ENCODE results near the gene PRRX2. TPM values are rescaled to one million over a fixed set of nuclear protein-coding genes. Genes with fewer than 3 reads are reported as not detected.

Gene PRRX2
- total RNA-seq, 1 experiment from 2014 or later: 12.7 TPM

DNA sequence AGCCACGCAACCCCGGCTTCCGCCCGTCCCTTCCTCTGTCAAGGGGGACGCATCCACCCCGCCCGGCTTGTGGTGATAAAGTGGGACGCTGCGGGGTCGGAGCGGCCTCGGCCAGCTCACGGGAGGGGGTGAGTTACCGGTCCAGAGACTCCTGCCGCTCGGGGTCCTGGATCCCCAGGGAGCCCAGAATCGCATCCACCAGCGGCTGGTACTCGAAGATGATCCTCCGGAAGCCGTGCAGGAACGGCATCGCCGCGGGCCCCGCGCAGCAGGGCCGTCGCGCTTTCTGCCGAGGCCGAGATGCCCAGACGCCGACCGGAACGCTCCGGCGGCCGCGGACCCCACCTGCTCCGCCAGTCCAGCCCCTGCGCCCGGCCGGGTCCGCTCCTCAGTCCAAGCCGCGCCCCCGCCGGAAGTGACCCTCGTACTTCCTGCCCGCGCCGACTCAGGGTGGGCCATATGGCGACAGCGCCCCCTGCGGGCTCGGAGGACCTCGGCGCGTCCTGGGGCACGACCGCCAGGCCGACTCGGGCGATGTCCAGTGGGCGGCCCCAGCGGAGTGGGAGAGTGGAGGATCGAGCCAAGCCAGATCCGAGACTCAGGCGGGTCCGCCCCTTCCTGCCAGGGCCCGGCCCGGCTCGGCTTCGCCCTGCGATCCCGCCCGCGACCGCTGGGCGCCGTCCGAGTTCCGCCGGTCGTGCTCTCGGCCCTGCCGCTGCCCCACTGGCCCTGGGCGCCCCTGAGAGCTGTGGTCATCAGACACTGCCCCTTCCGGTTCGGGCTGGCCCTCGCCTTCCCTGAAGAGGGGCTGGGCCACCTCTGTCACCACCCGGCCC lies 23.5 kb upstream of the PRRX2 start, which contains the start of gene ASB6:
Gene ASB6, minus strand, starts transcription at position 402 of the 836 bp plus-strand sequence. Its CDS starts 152 bp downstream, at position 250.
- Histone ChIP-seq H3K9me3 (ENCODE audit: low read depth, low read length, poor library complexity, severe bottlenecking) (no peaks in the 10 kb centered on the region), H3K4me1 (ENCODE audit: insufficient read depth, low read length, poor library complexity, severe bottlenecking) (peaks cover 14% of the 10 kb centered on the region), H3K36me3 (ENCODE audit: insufficient read depth, low read length, poor library complexity, severe bottlenecking) (peaks cover 24% of the 10 kb centered on the region), H3K27me3 (replicated peaks; ENCODE audit: insufficient read depth, low read depth, low read length, poor library complexity) (no peaks in the 10 kb centered on the region), H3K27ac (ENCODE audit: low read depth, low read length, poor library complexity, severe bottlenecking) (peak within 1 kb of the TSS; percentile 85), H3K4me3 (ENCODE audit: low read depth, low read length, poor library complexity, severe bottlenecking) (peak within 1 kb of the TSS; percentile 91)
- DNase-seq (ENCODE audit: low spot score): peak; percentile 92
- ChIA-PET POLR2A (ENCODE audit: low non-redundant PET) (interaction anchor here (0.7 kb wide), 1 partner anchor 148 kb away, joined by 4 read pairs; no protein-coding TSS in a partner anchor), CTCF (no interaction called here)
- intact Hi-C loops (cut with micrococcal nuclease; ENCODE audit: unreplicated experiment): loop anchor here (5.0 kb wide), 2 partner anchors 85 to 140 kb away; no protein-coding TSS in a partner anchor
- TF ChIP-seq EZH2 (IDR thresholded peaks at IDR 0.05; ENCODE audit: borderline replicate concordance, low read depth, low read length, poor library complexity, severe bottlenecking): no peak
- TF ChIP-seq, protein P1, sequence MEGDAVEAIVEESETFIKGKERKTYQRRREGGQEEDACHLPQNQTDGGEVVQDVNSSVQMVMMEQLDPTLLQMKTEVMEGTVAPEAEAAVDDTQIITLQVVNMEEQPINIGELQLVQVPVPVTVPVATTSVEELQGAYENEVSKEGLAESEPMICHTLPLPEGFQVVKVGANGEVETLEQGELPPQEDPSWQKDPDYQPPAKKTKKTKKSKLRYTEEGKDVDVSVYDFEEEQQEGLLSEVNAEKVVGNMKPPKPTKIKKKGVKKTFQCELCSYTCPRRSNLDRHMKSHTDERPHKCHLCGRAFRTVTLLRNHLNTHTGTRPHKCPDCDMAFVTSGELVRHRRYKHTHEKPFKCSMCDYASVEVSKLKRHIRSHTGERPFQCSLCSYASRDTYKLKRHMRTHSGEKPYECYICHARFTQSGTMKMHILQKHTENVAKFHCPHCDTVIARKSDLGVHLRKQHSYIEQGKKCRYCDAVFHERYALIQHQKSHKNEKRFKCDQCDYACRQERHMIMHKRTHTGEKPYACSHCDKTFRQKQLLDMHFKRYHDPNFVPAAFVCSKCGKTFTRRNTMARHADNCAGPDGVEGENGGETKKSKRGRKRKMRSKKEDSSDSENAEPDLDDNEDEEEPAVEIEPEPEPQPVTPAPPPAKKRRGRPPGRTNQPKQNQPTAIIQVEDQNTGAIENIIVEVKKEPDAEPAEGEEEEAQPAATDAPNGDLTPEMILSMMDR (conservative IDR thresholded peaks at IDR 0.05; ENCODE audit: low read depth, low read length): peak; percentile 99
- BruUV-seq (replicated peaks): no TSS peak

DNA sequence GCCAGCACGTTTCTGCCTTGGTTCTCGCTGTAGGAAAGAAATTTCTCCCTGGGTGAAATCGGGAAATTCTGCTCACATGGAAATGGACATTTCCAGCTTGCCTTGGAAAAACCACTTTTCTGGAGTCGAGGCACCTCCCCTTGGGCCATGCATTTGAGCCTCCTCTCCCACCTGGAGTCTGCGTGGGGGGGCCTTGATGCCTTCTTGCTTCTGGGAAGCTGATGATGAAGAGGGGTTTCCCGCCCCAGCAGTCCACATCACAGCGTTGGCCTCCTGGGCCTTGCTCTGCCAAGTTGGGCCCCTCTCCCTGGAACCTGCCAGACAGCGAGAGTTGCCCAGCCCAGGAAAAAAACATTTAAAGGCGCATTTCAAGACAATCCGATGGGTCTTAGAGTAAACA lies 21.7 kb upstream of the PRRX2 start:
- BruUV-seq (replicated peaks): no TSS peak
- no peaks in the 10 kb centered on the region for H3K9me3 ChIP-seq (ENCODE audit: low read depth, low read length, poor library complexity, severe bottlenecking)
- ChIA-PET POLR2A (ENCODE audit: low non-redundant PET) (no interaction called here), CTCF (interaction anchor here (0.6 kb wide), 1 partner anchor 526 kb away, joined by 3 read pairs; no protein-coding TSS in a partner anchor)
- no peak for DNase-seq (ENCODE audit: low spot score)
- peaks cover 14% of the 10 kb centered on the region for H3K4me1 ChIP-seq (ENCODE audit: insufficient read depth, low read length, poor library complexity, severe bottlenecking)
- H3K27me3 ChIP-seq (replicated peaks; ENCODE audit: insufficient read depth, low read depth, low read length, poor library complexity): no peaks in the 10 kb centered on the region
- intact Hi-C loops (cut with micrococcal nuclease; ENCODE audit: unreplicated experiment): loop anchor here (5.0 kb wide), 2 partner anchors 84 to 139 kb away; no protein-coding TSS in a partner anchor
- TF ChIP-seq, protein P1 (conservative IDR thresholded peaks at IDR 0.05; ENCODE audit: low read depth, low read length): no peak
- TF ChIP-seq EZH2 (IDR thresholded peaks at IDR 0.05; ENCODE audit: borderline replicate concordance, low read depth, low read length, poor library complexity, severe bottlenecking): no peak
- no peak overlapping the region for H3K4me3 ChIP-seq (ENCODE audit: low read depth, low read length, poor library complexity, severe bottlenecking)
- peaks cover 7% of the 10 kb centered on the region for H3K36me3 ChIP-seq (ENCODE audit: insufficient read depth, low read length, poor library complexity, severe bottlenecking)
- H3K27ac ChIP-seq (ENCODE audit: low read depth, low read length, poor library complexity, severe bottlenecking): no peak overlapping the region

- TF ChIP-seq, protein P1 (conservative IDR thresholded peaks at IDR 0.05; ENCODE audit: low read depth, low read length): no peak
- no peak for TF ChIP-seq EZH2 (IDR thresholded peaks at IDR 0.05; ENCODE audit: borderline replicate concordance, low read depth, low read length, poor library complexity, severe bottlenecking)
- H3K27ac ChIP-seq (ENCODE audit: low read depth, low read length, poor library complexity, severe bottlenecking): no peak overlapping the region
- CTCF ChIA-PET: no interaction called here
- BruUV-seq (replicated peaks): no TSS peak
- no peaks in the 10 kb centered on the region for H3K27me3 ChIP-seq (replicated peaks; ENCODE audit: insufficient read depth, low read depth, low read length, poor library complexity)
- POLR2A ChIA-PET (ENCODE audit: low non-redundant PET): no interaction called here
- peaks cover under 1% of the 10 kb centered on the region for H3K36me3 ChIP-seq (ENCODE audit: insufficient read depth, low read length, poor library complexity, severe bottlenecking)
- H3K4me1 ChIP-seq (ENCODE audit: insufficient read depth, low read length, poor library complexity, severe bottlenecking): peaks cover 7% of the 10 kb centered on the region
- no peak overlapping the region for H3K4me3 ChIP-seq (ENCODE audit: low read depth, low read length, poor library complexity, severe bottlenecking)
- H3K9me3 ChIP-seq (ENCODE audit: low read depth, low read length, poor library complexity, severe bottlenecking): no peaks in the 10 kb centered on the region
- no peak for DNase-seq (ENCODE audit: low spot score)
- intact Hi-C loops (cut with micrococcal nuclease; ENCODE audit: unreplicated experiment): loop anchor here (5.0 kb wide), 2 partner anchors 83 to 138 kb away; no protein-coding TSS in a partner anchor
Observed at GRCh38 chr9:129644365-129644764, 21.1 kb upstream of the PRRX2 start.
